GM18870 (cell line): ENCODE measurements around the gene PLEKHA7.

Experiments
- ATAC-seq: cut with Tn5 transposase; IDR thresholded peaks from one replicate; pipeline ENCODE4 v1.9.1; 2021; ENCODE audit warnings: moderate library complexity; ENCODE audit not compliant: unreplicated experiment

PLEKHA7 gene

GRCh38 chr11:16856022-16856471 is 158.2 kb downstream of the PLEKHA7 start:
- no peak for ATAC-seq

GRCh38 chr11:16854979-16855378 is 159.2 kb downstream of the PLEKHA7 start:
- ATAC-seq = no peak

- ATAC-seq = no peak
These were observed 160.4 kb downstream of the PLEKHA7 start for GRCh38 chr11:16853859-16854258.

DNA sequence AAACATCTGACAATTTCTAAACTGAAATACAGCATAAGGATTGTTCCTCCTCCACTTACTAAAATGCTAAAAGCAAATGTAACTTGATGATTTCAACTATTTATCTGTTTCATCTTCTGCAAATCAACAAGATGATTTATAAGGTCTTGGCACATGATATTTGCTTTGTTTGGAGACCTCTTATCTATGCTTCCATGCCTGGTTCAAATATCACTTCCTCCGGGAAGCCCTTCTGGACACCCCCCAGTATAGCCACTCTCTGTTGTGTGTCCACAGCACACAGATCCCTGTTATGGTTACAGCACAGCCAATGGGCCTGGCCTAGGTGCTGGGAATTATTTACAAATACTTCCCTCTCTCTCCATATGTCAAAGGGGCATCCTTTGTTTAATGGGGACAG is 160.9 kb downstream of the PLEKHA7 start:
- no peak for ATAC-seq

- ATAC-seq = no peak
These were observed 167.9 kb downstream of the PLEKHA7 start for GRCh38 chr11:16846305-16846704.

- ATAC-seq = no peak
These were observed 169.9 kb downstream of the PLEKHA7 start for GRCh38 chr11:16844268-16844771.

DNA sequence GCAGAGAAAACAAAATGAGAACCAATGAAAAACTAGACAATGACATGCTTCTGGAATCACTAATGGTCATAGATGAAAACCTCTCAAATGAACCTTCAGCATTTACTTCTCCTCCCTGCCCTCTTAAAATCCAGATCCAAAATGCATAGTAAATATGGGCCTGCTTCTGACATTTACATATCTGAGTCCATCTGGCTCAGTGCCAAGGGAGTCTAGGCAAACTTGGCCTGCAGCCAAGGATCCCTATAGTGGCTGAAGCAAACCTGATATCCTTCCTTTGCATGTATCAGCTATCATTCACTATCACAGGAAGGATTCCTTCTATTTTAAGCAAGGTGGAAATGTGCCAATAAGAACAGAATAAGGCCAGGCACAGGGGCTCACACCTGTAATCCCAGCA is 170.9 kb downstream of the PLEKHA7 start:
- ATAC-seq = no peak

DNA sequence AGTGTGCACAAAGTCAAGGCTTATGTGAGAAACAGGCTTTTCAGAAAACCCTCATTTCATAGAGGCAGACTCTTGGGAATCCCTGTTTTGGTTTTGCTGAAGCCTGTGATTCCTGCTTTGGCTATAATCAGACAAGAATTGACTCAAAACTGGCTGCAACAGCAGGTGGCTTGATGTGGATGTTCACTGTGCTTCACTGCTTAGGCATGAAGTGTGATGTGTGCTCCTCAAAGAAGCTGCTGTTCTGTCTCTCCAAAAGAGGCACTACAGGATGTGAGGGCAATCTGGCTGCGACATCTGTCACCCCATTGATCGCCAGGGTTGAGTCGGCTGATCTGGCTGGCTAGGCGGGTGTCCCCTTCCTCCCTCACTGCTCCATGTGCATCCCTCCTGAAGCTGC is 172.2 kb downstream of the PLEKHA7 start:
- ATAC-seq = peak; percentile 83

- peak; percentile 14 for ATAC-seq
These were observed 172.7 kb downstream of the PLEKHA7 start for GRCh38 chr11:16841481-16841880.

DNA sequence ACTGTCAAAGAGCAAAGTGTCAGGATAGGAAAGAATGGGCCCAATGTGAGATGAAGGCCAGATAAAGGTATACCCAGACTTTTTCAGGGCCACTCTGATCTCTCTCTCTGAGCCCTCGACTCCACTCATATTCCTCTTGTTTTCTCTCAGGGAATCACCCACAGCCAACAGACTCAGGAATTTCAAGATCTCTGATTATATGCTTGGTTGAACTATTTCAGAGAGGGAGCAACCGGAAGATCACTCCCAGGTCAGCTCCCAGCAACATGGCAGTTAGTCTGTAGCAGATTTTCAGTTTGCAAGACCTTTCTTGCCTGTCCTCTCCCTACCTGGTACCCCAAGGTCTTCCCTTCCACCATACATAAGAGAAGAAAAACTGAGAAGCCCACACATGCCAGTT is 173.3 kb downstream of the PLEKHA7 start:
- ATAC-seq = no peak

- ATAC-seq = no peak
These were observed 174.4 kb downstream of the PLEKHA7 start for GRCh38 chr11:16839821-16840220.

GRCh38 chr11:16834384-16834783 is 179.8 kb downstream of the PLEKHA7 start:
- no peak for ATAC-seq

- no peak for ATAC-seq
These were observed 181.2 kb downstream of the PLEKHA7 start for GRCh38 chr11:16833026-16833425.

- no peak for ATAC-seq
These were observed 182.0 kb downstream of the PLEKHA7 start for GRCh38 chr11:16832193-16832539.

DNA sequence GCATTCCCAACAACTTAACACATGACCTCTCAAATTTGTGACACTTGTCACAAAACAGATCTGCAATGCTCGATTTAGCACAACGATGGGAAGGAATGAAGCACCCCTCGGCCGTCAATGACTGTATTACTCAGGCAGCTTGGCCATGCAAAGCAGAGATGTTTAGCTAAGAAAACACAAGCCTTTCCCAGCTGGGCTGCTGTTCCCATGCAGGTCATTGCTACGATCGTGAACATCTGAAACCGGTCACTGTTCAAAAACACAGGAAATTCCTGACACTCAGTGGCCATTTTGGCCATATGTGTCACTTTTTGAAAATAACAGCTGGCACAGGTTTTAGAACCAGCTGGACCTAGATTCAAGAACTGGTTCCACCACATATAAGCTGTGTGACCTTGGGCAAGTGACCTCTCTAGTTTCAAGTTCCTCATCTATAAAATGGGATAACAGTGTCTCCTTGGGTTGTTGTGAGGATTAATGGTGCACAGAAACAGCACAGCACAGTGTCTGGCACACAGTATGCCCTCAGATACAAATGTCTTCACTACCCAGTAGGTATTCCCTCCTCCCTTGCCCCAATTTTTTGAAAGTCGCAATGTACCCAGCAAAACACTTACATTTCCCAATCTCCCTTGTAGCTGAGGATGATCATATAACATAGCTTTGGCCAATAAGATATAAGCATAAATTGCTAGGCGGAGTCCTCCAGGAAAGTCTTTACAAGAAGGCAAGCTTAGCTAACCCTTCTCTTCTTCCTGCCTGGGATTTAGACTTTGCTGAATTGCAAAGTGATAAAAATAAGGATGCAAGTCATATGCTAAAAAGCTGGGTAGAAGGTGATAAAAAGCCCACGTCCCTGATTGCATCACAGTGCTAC is 182.7 kb downstream of the PLEKHA7 start:
- ATAC-seq = no peak

- no peak for ATAC-seq
These were observed 187.1 kb downstream of the PLEKHA7 start for GRCh38 chr11:16827139-16827538.

GRCh38 chr11:16825968-16826367 is 188.2 kb downstream of the PLEKHA7 start:
- ATAC-seq = no peak

GRCh38 chr11:16825101-16825500 is 189.1 kb downstream of the PLEKHA7 start:
- no peak for ATAC-seq

GRCh38 chr11:16820324-16821092 is 193.7 kb downstream of the PLEKHA7 start:
- peak; percentile 73 for ATAC-seq

- ATAC-seq = no peak
These were observed 195.9 kb downstream of the PLEKHA7 start for GRCh38 chr11:16818284-16818683.

DNA sequence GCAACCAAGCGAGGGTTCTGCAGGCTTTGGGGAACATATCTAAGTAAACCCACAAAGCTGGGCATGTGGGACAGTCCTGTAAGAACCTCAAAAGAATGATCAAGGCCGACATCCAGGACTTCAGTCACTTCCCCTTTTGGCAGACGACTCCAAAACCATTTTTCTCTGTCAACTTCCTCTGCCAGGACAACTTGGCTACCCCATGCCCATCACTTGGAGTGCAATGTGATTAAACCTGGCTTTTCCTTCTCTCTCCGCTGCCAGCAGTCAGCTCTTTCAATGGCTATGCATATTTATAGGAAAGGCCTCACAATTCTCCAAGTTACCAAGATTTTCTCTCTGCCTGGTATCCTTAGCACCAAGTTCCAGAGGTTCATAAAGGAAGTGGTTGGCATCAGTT is 196.9 kb downstream of the PLEKHA7 start:
- ATAC-seq = no peak
